ENCODE results near the gene RBMS1.

RBMS1 gene

GRCh38 chr2:160420711-160421110 lies 72.9 kb downstream of the RBMS1 start:
- Histone ChIP-seq H3K9me2 (replicated peaks; ENCODE audit: low read depth, low read length) (no peaks in the 10 kb centered on the region), H3K27me3 (ENCODE audit: insufficient read depth, low read length, poor library complexity, severe bottlenecking) (no peaks in the 10 kb centered on the region), H3K4me1 (ENCODE audit: insufficient read depth, low read length, poor library complexity, severe bottlenecking) (peaks cover 83% of the 10 kb centered on the region), H3K9ac (ENCODE audit: low read depth, low read length, poor library complexity, severe bottlenecking) (peak overlapping the region; percentile 22), H3K4me3 (ENCODE audit: low read length, poor library complexity, severe bottlenecking) (peak overlapping the region; percentile 47), H3K79me2 (ENCODE audit: insufficient read depth, low read length) (peaks cover 33% of the 10 kb centered on the region), H4K20me1 (ENCODE audit: insufficient read depth, low read length, poor library complexity, severe bottlenecking) (no peaks in the 10 kb centered on the region), H3K36me3 (ENCODE audit: insufficient read depth, low read length) (no peaks in the 10 kb centered on the region), H3F3A (ENCODE audit: low read depth) (peaks cover 8% of the 10 kb centered on the region), H2AFZ (ENCODE audit: low read length) (no peak overlapping the region), H3K9me3 (ENCODE audit: insufficient read depth, low read depth, low read length) (no peaks in the 10 kb centered on the region), H3K4me2 (ENCODE audit: low read depth, low read length, poor library complexity, severe bottlenecking) (peak overlapping the region; percentile 53)
- TF ChIP-seq CTCF (conservative IDR thresholded peaks at IDR 0.05; ENCODE audit: low read length) = no peak
- TF ChIP-seq EZH2phosphoT487 (IDR thresholded peaks at IDR 0.05; ENCODE audit: borderline replicate concordance) = no peak

DNA sequence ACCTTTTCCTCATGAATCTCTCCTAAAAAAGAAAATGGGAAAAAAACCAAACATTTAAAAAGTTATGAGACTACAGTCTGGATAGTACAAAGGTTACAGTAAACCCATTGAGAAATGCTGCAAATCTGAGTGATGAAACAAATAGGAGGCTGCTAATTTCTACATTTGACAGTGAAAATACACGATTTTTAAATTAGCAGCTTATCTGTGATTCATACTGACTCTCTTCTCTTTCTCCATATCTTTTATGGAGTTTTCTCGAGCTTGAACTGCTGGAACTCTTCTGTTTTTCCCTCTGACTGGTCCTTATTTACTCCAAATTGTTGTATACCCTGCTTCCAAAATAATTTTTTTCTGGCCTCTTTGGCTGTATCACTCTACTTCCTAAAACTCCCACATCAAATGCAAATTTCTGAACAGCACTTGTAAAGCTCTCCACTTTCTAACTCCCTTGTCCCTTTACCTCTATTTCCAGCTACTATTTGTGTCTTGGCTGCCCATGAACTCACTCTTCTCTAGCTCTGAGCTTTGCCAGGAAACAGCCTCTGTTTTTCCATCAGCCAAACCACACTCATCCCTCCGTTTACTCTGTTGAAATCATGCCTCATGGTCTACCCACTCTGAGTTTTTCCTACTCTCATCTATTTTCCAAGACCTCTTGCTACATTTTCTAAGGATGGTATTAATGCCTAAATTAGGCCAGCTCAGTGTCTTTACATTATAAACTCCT lies 73.7 kb downstream of the RBMS1 start:
- peaks cover 29% of the 10 kb centered on the region for H3K79me2 ChIP-seq (ENCODE audit: insufficient read depth, low read length)
- no peak for TF ChIP-seq EZH2phosphoT487 (IDR thresholded peaks at IDR 0.05; ENCODE audit: borderline replicate concordance)
- H3K9me3 ChIP-seq (ENCODE audit: insufficient read depth, low read depth, low read length) = no peaks in the 10 kb centered on the region
- no peaks in the 10 kb centered on the region for H3K27me3 ChIP-seq (ENCODE audit: insufficient read depth, low read length, poor library complexity, severe bottlenecking)
- no peaks in the 10 kb centered on the region for H4K20me1 ChIP-seq (ENCODE audit: insufficient read depth, low read length, poor library complexity, severe bottlenecking)
- peaks cover 82% of the 10 kb centered on the region for H3K4me1 ChIP-seq (ENCODE audit: insufficient read depth, low read length, poor library complexity, severe bottlenecking)
- no peaks in the 10 kb centered on the region for H3K36me3 ChIP-seq (ENCODE audit: insufficient read depth, low read length)
- H3K4me3 ChIP-seq (ENCODE audit: low read length, poor library complexity, severe bottlenecking) = peak overlapping the region; percentile 47
- H3K9me2 ChIP-seq (replicated peaks; ENCODE audit: low read depth, low read length) = no peaks in the 10 kb centered on the region
- peak overlapping the region; percentile 53 for H3K4me2 ChIP-seq (ENCODE audit: low read depth, low read length, poor library complexity, severe bottlenecking)
- peaks cover 8% of the 10 kb centered on the region for H3F3A ChIP-seq (ENCODE audit: low read depth)
- H2AFZ ChIP-seq (ENCODE audit: low read length) = no peak overlapping the region
- H3K9ac ChIP-seq (ENCODE audit: low read depth, low read length, poor library complexity, severe bottlenecking) = peak overlapping the region; percentile 22

GRCh38 chr2:160418853-160419252 lies 74.8 kb downstream of the RBMS1 start:
- Histone ChIP-seq H3K79me2 (ENCODE audit: insufficient read depth, low read length) (peaks cover 28% of the 10 kb centered on the region), H2AFZ (ENCODE audit: low read length) (no peak overlapping the region), H3K9ac (ENCODE audit: low read depth, low read length, poor library complexity, severe bottlenecking) (peak overlapping the region; percentile 15), H3K4me3 (ENCODE audit: low read length, poor library complexity, severe bottlenecking) (no peak overlapping the region), H3K9me3 (ENCODE audit: insufficient read depth, low read depth, low read length) (no peaks in the 10 kb centered on the region), H3F3A (ENCODE audit: low read depth) (peaks cover 8% of the 10 kb centered on the region), H3K27me3 (ENCODE audit: insufficient read depth, low read length, poor library complexity, severe bottlenecking) (no peaks in the 10 kb centered on the region), H3K9me2 (replicated peaks; ENCODE audit: low read depth, low read length) (no peaks in the 10 kb centered on the region), H3K36me3 (ENCODE audit: insufficient read depth, low read length) (no peaks in the 10 kb centered on the region), H4K20me1 (ENCODE audit: insufficient read depth, low read length, poor library complexity, severe bottlenecking) (no peaks in the 10 kb centered on the region), H3K4me1 (ENCODE audit: insufficient read depth, low read length, poor library complexity, severe bottlenecking) (peaks cover 79% of the 10 kb centered on the region), H3K4me2 (ENCODE audit: low read depth, low read length, poor library complexity, severe bottlenecking) (peak overlapping the region; percentile 42)
- TF ChIP-seq EZH2phosphoT487 (IDR thresholded peaks at IDR 0.05; ENCODE audit: borderline replicate concordance) = no peak
- TF ChIP-seq CTCF (conservative IDR thresholded peaks at IDR 0.05; ENCODE audit: low read length) = no peak

GRCh38 chr2:160418398-160418765 lies 75.2 kb downstream of the RBMS1 start:
- Histone ChIP-seq H3K36me3 (ENCODE audit: insufficient read depth, low read length) (no peaks in the 10 kb centered on the region), H3K4me2 (ENCODE audit: low read depth, low read length, poor library complexity, severe bottlenecking) (peak overlapping the region; percentile 42), H3K27me3 (ENCODE audit: insufficient read depth, low read length, poor library complexity, severe bottlenecking) (no peaks in the 10 kb centered on the region), H3K4me1 (ENCODE audit: insufficient read depth, low read length, poor library complexity, severe bottlenecking) (peaks cover 79% of the 10 kb centered on the region), H3K79me2 (ENCODE audit: insufficient read depth, low read length) (peaks cover 23% of the 10 kb centered on the region), H4K20me1 (ENCODE audit: insufficient read depth, low read length, poor library complexity, severe bottlenecking) (no peaks in the 10 kb centered on the region), H3K4me3 (ENCODE audit: low read length, poor library complexity, severe bottlenecking) (peak overlapping the region; percentile 24), H3K9me2 (replicated peaks; ENCODE audit: low read depth, low read length) (no peaks in the 10 kb centered on the region), H3K9ac (ENCODE audit: low read depth, low read length, poor library complexity, severe bottlenecking) (peak overlapping the region; percentile 15), H2AFZ (ENCODE audit: low read length) (no peak overlapping the region), H3F3A (ENCODE audit: low read depth) (peaks cover 8% of the 10 kb centered on the region), H3K9me3 (ENCODE audit: insufficient read depth, low read depth, low read length) (no peaks in the 10 kb centered on the region)
- TF ChIP-seq CTCF (conservative IDR thresholded peaks at IDR 0.05; ENCODE audit: low read length) = no peak
- no peak for TF ChIP-seq EZH2phosphoT487 (IDR thresholded peaks at IDR 0.05; ENCODE audit: borderline replicate concordance)
